ENCODE measurements around the gene HLCS.

GRCh38 chr21:36747041-36747814 lies 219.2 kb downstream of the HLCS start:
- TF ChIP-seq CTCF (conservative IDR thresholded peaks at IDR 0.05 in 1 of 2, IDR thresholded peaks at IDR 0.05 in 1 of 2; ENCODE audit: low read depth in 1 of 2, low read length in 2 of 2) (no peak), EZH2 (IDR thresholded peaks at IDR 0.05; ENCODE audit: low read length, missing control alignments) (no peak)
